Adipocyte (in vitro differentiated cells): ENCODE measurements around the gene MTNR1B.
A peak's percentile ranks its signal among the peaks of the same experiment; 100 is the strongest.

Source experiments
- DNase-seq: peaks from one replicate; pipeline ENCODE4 v3.0.0-alpha.2; 2015; ENCODE audit warnings: low read depth
- H3K27me3 ChIP-seq: replicated peaks from 2 replicates; pipeline ENCODE4 v1.7.0; 2013; ENCODE audit warnings: mild to moderate bottlenecking, low read length, moderate library complexity; ENCODE audit not compliant: control insufficient read depth, insufficient read depth
- H3K36me3 ChIP-seq: 2 replicates; pipeline ENCODE4 v1.7.0; 2013; ENCODE audit warnings: low read length, mild to moderate bottlenecking, moderate library complexity; ENCODE audit not compliant: control insufficient read depth, insufficient read depth, severe bottlenecking
- H3K4me1 ChIP-seq: 2 replicates; pipeline ENCODE4 v1.7.0; 2013; ENCODE audit warnings: mild to moderate bottlenecking, low read length, moderate library complexity; ENCODE audit not compliant: control insufficient read depth, insufficient read depth
- H3K4me3 ChIP-seq: 2 replicates; pipeline ENCODE4 v1.7.0; 2013; ENCODE audit warnings: mild to moderate bottlenecking, low read length, moderate library complexity
- H3K9ac ChIP-seq: 2 replicates; pipeline ENCODE4 v1.7.0; 2013; ENCODE audit warnings: mild to moderate bottlenecking, low read length, moderate library complexity
- H3K9me3 ChIP-seq: 2 replicates; pipeline ENCODE4 v1.7.0; 2013; ENCODE audit warnings: mild to moderate bottlenecking, low read length, moderate library complexity; ENCODE audit not compliant: control insufficient read depth

MTNR1B gene

GRCh38 chr11:92978271-92979111, 9.0 kb downstream of the MTNR1B start:
- Histone ChIP-seq H3K36me3 (no peaks in the 10 kb centered on the region), H3K27me3 (no peaks in the 10 kb centered on the region), H3K9me3 (no peaks in the 10 kb centered on the region), H3K4me1 (peaks cover 14% of the 10 kb centered on the region), H3K4me3 (no peak overlapping the region), H3K9ac (no peak overlapping the region)
- DNase-seq, result no peak

- H3K4me3 ChIP-seq, result no peak overlapping the region
- no peaks in the 10 kb centered on the region for H3K27me3 ChIP-seq
- no peaks in the 10 kb centered on the region for H3K36me3 ChIP-seq
- peak; percentile 11 for DNase-seq
- peaks cover 14% of the 10 kb centered on the region for H3K4me1 ChIP-seq
- no peaks in the 10 kb centered on the region for H3K9me3 ChIP-seq
- H3K9ac ChIP-seq, result no peak overlapping the region
Observed at GRCh38 chr11:92979176-92979575, 9.7 kb downstream of the MTNR1B start.

GRCh38 chr11:92980312-92980711, 10.9 kb downstream of the MTNR1B start:
- Histone ChIP-seq H3K36me3 (no peaks in the 10 kb centered on the region), H3K9me3 (no peaks in the 10 kb centered on the region), H3K27me3 (no peaks in the 10 kb centered on the region), H3K4me1 (peaks cover 14% of the 10 kb centered on the region), H3K9ac (no peak overlapping the region), H3K4me3 (no peak overlapping the region)
- no peak for DNase-seq

- DNase-seq, result no peak
- Histone ChIP-seq H3K36me3 (no peaks in the 10 kb centered on the region), H3K9ac (no peak overlapping the region), H3K27me3 (no peaks in the 10 kb centered on the region), H3K9me3 (no peaks in the 10 kb centered on the region), H3K4me1 (peaks cover 14% of the 10 kb centered on the region), H3K4me3 (no peak overlapping the region)
Observed at GRCh38 chr11:92981508-92982043, 12.1 kb downstream of the MTNR1B start.

- Histone ChIP-seq H3K9me3 (peaks cover 8% of the 10 kb centered on the region), H3K4me1 (no peaks in the 10 kb centered on the region), H3K9ac (no peak overlapping the region), H3K4me3 (no peak overlapping the region), H3K27me3 (no peaks in the 10 kb centered on the region), H3K36me3 (no peaks in the 10 kb centered on the region)
- no peak for DNase-seq
Observed at GRCh38 chr11:92986585-92986984, 17.1 kb downstream of the MTNR1B start.

GRCh38 chr11:92993004-92993403, 23.6 kb downstream of the MTNR1B start:
- Histone ChIP-seq H3K4me1 (no peaks in the 10 kb centered on the region), H3K9ac (no peak overlapping the region), H3K9me3 (peaks cover 9% of the 10 kb centered on the region), H3K4me3 (no peak overlapping the region), H3K27me3 (no peaks in the 10 kb centered on the region), H3K36me3 (no peaks in the 10 kb centered on the region)
- DNase-seq, result no peak

- Histone ChIP-seq H3K9ac (no peak overlapping the region), H3K4me1 (peaks cover 12% of the 10 kb centered on the region), H3K36me3 (no peaks in the 10 kb centered on the region), H3K9me3 (peaks cover 4% of the 10 kb centered on the region), H3K4me3 (no peak overlapping the region), H3K27me3 (no peaks in the 10 kb centered on the region)
- DNase-seq, result peak; percentile 79
Observed at GRCh38 chr11:93000511-93001476, 31.3 kb downstream of the MTNR1B start.

- Histone ChIP-seq H3K9ac (no peak overlapping the region), H3K36me3 (no peaks in the 10 kb centered on the region), H3K9me3 (peaks cover 4% of the 10 kb centered on the region), H3K4me3 (no peak overlapping the region), H3K27me3 (no peaks in the 10 kb centered on the region), H3K4me1 (peaks cover 12% of the 10 kb centered on the region)
- DNase-seq, result no peak
Observed at GRCh38 chr11:93001806-93002205, 32.4 kb downstream of the MTNR1B start.

GRCh38 chr11:93002380-93002779, 32.9 kb downstream of the MTNR1B start:
- Histone ChIP-seq H3K9me3 (peaks cover 4% of the 10 kb centered on the region), H3K9ac (no peak overlapping the region), H3K4me3 (no peak overlapping the region), H3K27me3 (no peaks in the 10 kb centered on the region), H3K4me1 (peaks cover 12% of the 10 kb centered on the region), H3K36me3 (no peaks in the 10 kb centered on the region)
- DNase-seq, result no peak

GRCh38 chr11:93005239-93005638, 35.8 kb downstream of the MTNR1B start:
- Histone ChIP-seq H3K27me3 (no peaks in the 10 kb centered on the region), H3K9ac (no peak overlapping the region), H3K9me3 (no peaks in the 10 kb centered on the region), H3K4me3 (no peak overlapping the region), H3K36me3 (no peaks in the 10 kb centered on the region), H3K4me1 (peaks cover 9% of the 10 kb centered on the region)
- DNase-seq, result peak; percentile 12

- Histone ChIP-seq H3K4me1 (peaks cover 3% of the 10 kb centered on the region), H3K27me3 (no peaks in the 10 kb centered on the region), H3K9ac (no peak overlapping the region), H3K36me3 (no peaks in the 10 kb centered on the region), H3K9me3 (peaks cover 5% of the 10 kb centered on the region), H3K4me3 (no peak overlapping the region)
- DNase-seq, result peak; percentile 13
Observed at GRCh38 chr11:93013646-93014045, 44.2 kb downstream of the MTNR1B start.
